ENCODE measurements around the gene CLSTN2.

CLSTN2 gene

GRCh38 chr3:140189267-140189666, 254.3 kb downstream of the CLSTN2 start:
- Histone ChIP-seq H3K4me3 (ENCODE audit: low read length) (no peak overlapping the region), H3K4me2 (ENCODE audit: low read length) (no peak overlapping the region), H3K9me2 (replicated peaks; ENCODE audit: control insufficient read depth, low read length) (no peaks in the 10 kb centered on the region), H3K9me3 (ENCODE audit: control insufficient read depth, insufficient read depth, low read length) (no peaks in the 10 kb centered on the region), H3K27me3 (ENCODE audit: control insufficient read depth, low read length) (peaks cover 3% of the 10 kb centered on the region; the same call in 1 of the 2 replicates), H3F3A (ENCODE audit: control insufficient read depth, insufficient read depth) (no peaks in the 10 kb centered on the region), H4K20me1 (ENCODE audit: control insufficient read depth, insufficient read depth, low read depth, low read length) (no peaks in the 10 kb centered on the region), H3K36me3 (ENCODE audit: control insufficient read depth, low read length) (no peaks in the 10 kb centered on the region), H3K4me1 (ENCODE audit: control insufficient read depth, low read length) (no peaks in the 10 kb centered on the region), H3K79me2 (ENCODE audit: control insufficient read depth, low read length) (no peaks in the 10 kb centered on the region), H3K27ac (ENCODE audit: low read depth, low read length) (no peak overlapping the region)
- no peak for TF ChIP-seq CTCF (IDR thresholded peaks at IDR 0.05; ENCODE audit: low read depth, low read length, poor library complexity, severe bottlenecking)
- TF ChIP-seq EZH2phosphoT487 (IDR thresholded peaks at IDR 0.05; ENCODE audit: borderline replicate concordance, low read length) = no peak

- Histone ChIP-seq H3K79me2 (ENCODE audit: control insufficient read depth, low read length) (no peaks in the 10 kb centered on the region), H3K9me3 (ENCODE audit: control insufficient read depth, insufficient read depth, low read length) (no peaks in the 10 kb centered on the region), H3K27ac (ENCODE audit: low read depth, low read length) (no peak overlapping the region), H3K4me3 (ENCODE audit: low read length) (no peak overlapping the region), H4K20me1 (ENCODE audit: control insufficient read depth, insufficient read depth, low read depth, low read length) (no peaks in the 10 kb centered on the region), H3K4me2 (ENCODE audit: low read length) (no peak overlapping the region), H3F3A (ENCODE audit: control insufficient read depth, insufficient read depth) (no peaks in the 10 kb centered on the region), H3K9me2 (replicated peaks; ENCODE audit: control insufficient read depth, low read length) (no peaks in the 10 kb centered on the region), H3K4me1 (ENCODE audit: control insufficient read depth, low read length) (no peaks in the 10 kb centered on the region), H3K36me3 (ENCODE audit: control insufficient read depth, low read length) (no peaks in the 10 kb centered on the region), H3K27me3 (ENCODE audit: control insufficient read depth, low read length) (peaks cover 3% of the 10 kb centered on the region; the same call in 1 of the 2 replicates)
- TF ChIP-seq EZH2phosphoT487 (IDR thresholded peaks at IDR 0.05; ENCODE audit: borderline replicate concordance, low read length) = no peak
- TF ChIP-seq CTCF (IDR thresholded peaks at IDR 0.05; ENCODE audit: low read depth, low read length, poor library complexity, severe bottlenecking) = no peak
Measured at GRCh38 chr3:140189976-140190375, 255.0 kb downstream of the CLSTN2 start.

GRCh38 chr3:140196970-140197369, 262.0 kb downstream of the CLSTN2 start:
- no peaks in the 10 kb centered on the region for H3K36me3 ChIP-seq (ENCODE audit: control insufficient read depth, low read length)
- no peaks in the 10 kb centered on the region for H3F3A ChIP-seq (ENCODE audit: control insufficient read depth, insufficient read depth)
- no peak overlapping the region for H3K4me3 ChIP-seq (ENCODE audit: low read length)
- H3K27me3 ChIP-seq (ENCODE audit: control insufficient read depth, low read length) = peaks cover under 1% of the 10 kb centered on the region; the same call in 1 of the 2 replicates
- H3K4me1 ChIP-seq (ENCODE audit: control insufficient read depth, low read length) = no peaks in the 10 kb centered on the region
- H3K9me2 ChIP-seq (replicated peaks; ENCODE audit: control insufficient read depth, low read length) = no peaks in the 10 kb centered on the region
- no peaks in the 10 kb centered on the region for H3K79me2 ChIP-seq (ENCODE audit: control insufficient read depth, low read length)
- no peaks in the 10 kb centered on the region for H4K20me1 ChIP-seq (ENCODE audit: control insufficient read depth, insufficient read depth, low read depth, low read length)
- no peaks in the 10 kb centered on the region for H3K9me3 ChIP-seq (ENCODE audit: control insufficient read depth, insufficient read depth, low read length)
- no peak overlapping the region for H3K27ac ChIP-seq (ENCODE audit: low read depth, low read length)
- TF ChIP-seq EZH2phosphoT487 (IDR thresholded peaks at IDR 0.05; ENCODE audit: borderline replicate concordance, low read length) = no peak
- no peak for TF ChIP-seq CTCF (IDR thresholded peaks at IDR 0.05; ENCODE audit: low read depth, low read length, poor library complexity, severe bottlenecking)
- no peak overlapping the region for H3K4me2 ChIP-seq (ENCODE audit: low read length)

All from DOHH2 (cell line).